T-helper 1 cell treated with Interleukin-12 subunit alpha and Interleukin-12 subunit beta and Interleukin-4 antibody, amounts not matched to agents 30 μg/mL and 1 μg/mL, for 36 hours (primary cell): ENCODE results near the gene MSI2.

Source experiments
- H3K27ac Mint-ChIP-seq: one replicate; pipeline ENCODE4 v1.8.0; 2021; ENCODE audit warnings: mild to moderate bottlenecking, mixed read lengths
- H3K27me3 Mint-ChIP-seq: one replicate; pipeline ENCODE4 v1.8.0; 2021; ENCODE audit warnings: low read depth, mixed read lengths
- H3K36me3 Mint-ChIP-seq: one replicate; pipeline ENCODE4 v1.8.0; 2021; ENCODE audit warnings: low read depth, mixed read lengths
- H3K4me1 Mint-ChIP-seq: one replicate; pipeline ENCODE4 v1.8.0; 2021; ENCODE audit warnings: low read depth, mixed read lengths
- H3K4me3 Mint-ChIP-seq: one replicate; pipeline ENCODE4 v1.8.0; 2021; ENCODE audit warnings: mild to moderate bottlenecking, moderate library complexity, mixed read lengths
- H3K9me3 Mint-ChIP-seq: one replicate; pipeline ENCODE4 v1.8.0; 2021; ENCODE audit warnings: mixed read lengths

The MSI2 gene

DNA sequence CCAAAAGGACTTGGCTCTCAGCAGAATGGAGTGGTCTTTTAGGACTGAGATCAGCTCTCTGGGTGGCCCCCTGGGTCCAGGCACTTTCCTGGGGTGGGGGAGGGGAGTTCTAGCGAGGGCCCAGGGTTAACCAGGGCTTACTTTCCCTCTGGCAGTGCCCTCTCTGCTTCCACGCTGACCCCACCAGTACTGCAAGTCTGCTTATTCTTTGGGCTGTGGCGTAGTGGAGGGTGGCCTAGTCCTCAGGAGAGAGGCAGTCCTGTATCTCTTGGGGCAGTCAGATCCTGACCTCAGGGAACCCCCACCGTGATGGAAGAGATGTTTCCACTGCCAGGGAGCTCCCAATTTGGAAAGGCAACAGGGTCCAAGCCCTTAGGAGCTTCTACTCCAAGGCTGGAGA, 409.4 kb downstream of the MSI2 start:
- Mint-ChIP-seq H3K36me3 (no peaks in the 10 kb centered on the region), H3K27me3 (no peaks in the 10 kb centered on the region), H3K9me3 (no peaks in the 10 kb centered on the region), H3K27ac (no peak overlapping the region), H3K4me1 (peaks cover 3% of the 10 kb centered on the region), H3K4me3 (no peak overlapping the region)

DNA sequence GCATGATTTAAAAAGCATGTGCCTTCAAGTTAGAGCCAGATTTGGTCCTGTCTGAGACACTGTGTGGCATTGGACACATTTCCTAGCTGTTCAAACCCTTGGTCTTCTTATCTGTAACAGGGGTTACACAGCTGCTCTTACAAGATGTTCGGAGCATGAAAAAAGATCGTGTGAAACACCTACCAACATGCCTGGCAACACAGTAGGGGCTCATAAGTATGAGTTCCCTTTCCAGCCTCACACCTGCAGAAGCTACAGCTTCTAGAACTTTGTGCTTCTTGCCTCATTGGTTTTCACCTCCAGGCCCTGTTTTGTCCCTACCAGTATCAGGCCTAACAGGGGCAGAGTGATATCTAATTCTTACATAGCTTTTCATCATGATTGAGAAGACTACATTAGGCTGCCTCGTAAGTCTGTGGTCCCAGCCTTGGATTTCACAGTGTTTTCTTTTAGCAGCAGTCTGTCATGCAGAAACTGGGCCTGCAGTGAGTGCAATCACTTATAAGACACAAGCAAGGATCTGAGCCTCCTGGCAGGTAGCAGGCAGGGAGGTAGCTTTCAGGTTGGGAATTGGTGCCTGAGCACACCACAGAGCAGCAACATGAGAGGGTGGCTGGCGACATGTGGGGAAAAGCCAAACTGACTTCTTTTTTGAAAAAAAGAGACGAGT, 410.0 kb downstream of the MSI2 start:
- H3K27ac Mint-ChIP-seq: no peak overlapping the region
- no peaks in the 10 kb centered on the region for H3K9me3 Mint-ChIP-seq
- peaks cover 4% of the 10 kb centered on the region for H3K4me1 Mint-ChIP-seq
- no peaks in the 10 kb centered on the region for H3K27me3 Mint-ChIP-seq
- no peaks in the 10 kb centered on the region for H3K36me3 Mint-ChIP-seq
- H3K4me3 Mint-ChIP-seq: no peak overlapping the region

DNA sequence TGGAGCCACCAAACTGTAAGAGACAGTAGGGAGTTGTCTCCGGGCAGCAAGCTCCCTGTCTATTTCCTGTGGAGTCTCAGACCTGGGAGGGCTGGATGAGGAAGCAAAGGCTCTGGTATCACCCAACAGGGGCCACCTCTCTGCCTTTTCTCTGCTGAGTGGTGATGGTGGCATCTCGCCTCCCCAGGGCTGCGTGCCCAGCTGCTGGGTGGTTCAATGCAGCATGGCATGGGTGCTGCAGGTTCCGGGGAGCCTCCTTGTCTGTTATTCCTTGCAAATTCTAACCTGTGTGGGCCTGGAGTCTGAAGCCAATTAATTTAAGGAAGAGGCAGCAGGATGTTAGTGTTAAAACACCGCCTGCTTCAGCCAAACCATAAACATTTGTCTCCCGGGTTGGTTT, 410.6 kb downstream of the MSI2 start:
- Mint-ChIP-seq H3K4me1 (peaks cover 9% of the 10 kb centered on the region), H3K27me3 (no peaks in the 10 kb centered on the region), H3K4me3 (no peak overlapping the region), H3K27ac (no peak overlapping the region), H3K9me3 (no peaks in the 10 kb centered on the region), H3K36me3 (peaks cover under 1% of the 10 kb centered on the region)

DNA sequence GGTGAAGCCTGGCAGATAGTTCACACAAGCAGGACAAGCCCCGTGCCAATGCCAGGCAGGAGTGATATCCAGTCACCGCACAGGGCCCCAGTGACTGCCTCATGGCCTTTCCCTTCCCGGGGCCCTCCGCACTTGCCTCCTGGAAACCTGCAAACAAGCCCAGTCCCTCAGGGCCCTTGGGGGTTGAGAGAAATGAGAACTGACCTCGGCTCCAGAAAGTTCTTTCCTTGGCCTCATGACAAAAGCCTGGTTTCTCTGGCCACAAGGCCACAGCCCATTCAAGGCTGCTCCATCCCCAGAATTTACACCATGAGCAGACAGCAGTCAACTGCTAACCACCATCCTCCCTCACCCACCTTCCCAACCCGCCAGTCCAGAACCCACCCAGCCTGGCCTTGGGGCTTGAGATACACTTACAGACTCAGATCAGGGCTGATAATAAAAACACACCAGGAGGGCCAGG, 411.2 kb downstream of the MSI2 start:
- H3K4me1 Mint-ChIP-seq: peaks cover 14% of the 10 kb centered on the region
- H3K4me3 Mint-ChIP-seq: no peak overlapping the region
- no peak overlapping the region for H3K27ac Mint-ChIP-seq
- no peaks in the 10 kb centered on the region for H3K27me3 Mint-ChIP-seq
- peaks cover 2% of the 10 kb centered on the region for H3K36me3 Mint-ChIP-seq
- no peaks in the 10 kb centered on the region for H3K9me3 Mint-ChIP-seq

DNA sequence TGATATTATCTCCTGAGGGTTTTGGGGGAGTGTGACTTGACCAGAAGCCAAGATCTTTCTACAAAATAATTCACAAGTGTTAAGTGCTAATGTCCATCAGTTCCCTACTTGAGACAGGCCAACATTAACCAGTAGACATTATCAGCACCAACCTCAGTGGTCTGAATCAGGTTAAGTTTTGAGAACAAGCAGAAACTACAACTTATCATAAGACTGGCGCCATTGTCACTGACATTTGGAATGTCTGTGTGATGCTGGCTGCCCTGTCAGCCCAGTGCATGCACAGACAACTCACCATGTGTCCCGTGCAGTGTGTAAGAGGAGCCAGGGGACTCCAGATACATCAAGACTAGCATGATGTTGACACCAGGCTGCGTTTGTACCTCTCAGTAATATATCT, 412.0 kb downstream of the MSI2 start:
- H3K36me3 Mint-ChIP-seq: peaks cover 2% of the 10 kb centered on the region
- no peaks in the 10 kb centered on the region for H3K27me3 Mint-ChIP-seq
- no peaks in the 10 kb centered on the region for H3K9me3 Mint-ChIP-seq
- no peak overlapping the region for H3K4me3 Mint-ChIP-seq
- H3K27ac Mint-ChIP-seq: no peak overlapping the region
- H3K4me1 Mint-ChIP-seq: peaks cover 20% of the 10 kb centered on the region

GRCh38 chr17:57669671-57670529, 413.6 kb downstream of the MSI2 start:
- Mint-ChIP-seq H3K9me3 (no peaks in the 10 kb centered on the region), H3K27ac (no peak overlapping the region), H3K36me3 (peaks cover 4% of the 10 kb centered on the region), H3K4me3 (no peak overlapping the region), H3K27me3 (no peaks in the 10 kb centered on the region), H3K4me1 (peaks cover 22% of the 10 kb centered on the region)

- Mint-ChIP-seq H3K27me3 (no peaks in the 10 kb centered on the region), H3K4me3 (no peak overlapping the region), H3K4me1 (peaks cover 22% of the 10 kb centered on the region), H3K27ac (no peak overlapping the region), H3K36me3 (peaks cover 6% of the 10 kb centered on the region), H3K9me3 (no peaks in the 10 kb centered on the region)
Observed at GRCh38 chr17:57670769-57671569, 414.6 kb downstream of the MSI2 start.

DNA sequence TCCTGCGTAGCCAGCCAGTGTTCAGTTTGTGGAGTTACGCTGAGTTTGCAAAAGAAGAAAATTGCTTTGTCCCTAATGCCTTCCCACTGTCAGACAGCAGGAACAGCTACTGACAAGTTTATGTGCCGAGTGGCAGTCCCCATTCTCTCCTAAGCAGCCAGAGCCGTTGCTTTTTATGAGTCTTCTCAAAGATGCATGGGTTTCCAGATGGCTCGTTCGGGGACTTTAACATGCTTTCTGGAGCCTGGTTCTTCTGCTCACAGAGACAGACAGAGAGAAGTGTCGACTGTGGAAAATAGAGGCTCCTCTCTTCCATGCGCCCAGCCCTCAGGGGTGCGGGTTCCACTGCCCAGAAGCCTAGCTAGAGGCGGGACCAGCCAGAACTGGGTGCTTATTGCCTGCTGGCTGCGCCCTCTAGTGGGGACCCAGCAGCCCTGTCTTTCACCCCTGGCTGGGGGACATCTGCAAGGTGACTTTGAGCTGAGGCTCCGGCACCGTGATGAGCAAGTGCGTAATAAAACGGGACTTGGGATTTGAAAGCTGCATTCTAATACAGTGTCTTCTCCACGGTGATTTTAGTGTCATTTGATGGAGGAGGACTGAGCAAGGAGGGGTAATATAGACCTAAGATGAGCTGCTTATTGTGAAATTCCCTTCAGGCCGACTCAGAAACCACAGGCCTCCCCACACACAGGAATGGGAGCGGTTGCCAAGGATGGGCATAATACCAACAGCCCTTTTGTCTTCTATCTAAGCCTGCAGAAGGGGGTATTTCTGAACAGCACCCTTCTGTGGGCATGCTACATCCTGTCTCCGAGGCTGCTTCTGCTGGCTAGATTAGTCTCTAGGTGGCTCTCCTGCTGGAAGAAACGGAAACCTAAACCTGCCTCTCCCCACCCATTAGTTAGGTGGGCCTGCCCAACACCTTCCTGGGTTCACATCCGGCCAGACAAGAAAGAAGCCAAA, 415.6 kb downstream of the MSI2 start:
- no peaks in the 10 kb centered on the region for H3K27me3 Mint-ChIP-seq
- H3K36me3 Mint-ChIP-seq: peaks cover 6% of the 10 kb centered on the region
- H3K4me3 Mint-ChIP-seq: no peak overlapping the region
- peak overlapping the region; percentile 63 for H3K27ac Mint-ChIP-seq
- H3K9me3 Mint-ChIP-seq: no peaks in the 10 kb centered on the region
- peaks cover 20% of the 10 kb centered on the region for H3K4me1 Mint-ChIP-seq

GRCh38 chr17:57672971-57673370, 416.6 kb downstream of the MSI2 start:
- H3K4me3 Mint-ChIP-seq: no peak overlapping the region
- H3K36me3 Mint-ChIP-seq: peaks cover 9% of the 10 kb centered on the region
- H3K4me1 Mint-ChIP-seq: peaks cover 20% of the 10 kb centered on the region
- no peaks in the 10 kb centered on the region for H3K27me3 Mint-ChIP-seq
- H3K27ac Mint-ChIP-seq: no peak overlapping the region
- H3K9me3 Mint-ChIP-seq: no peaks in the 10 kb centered on the region

DNA sequence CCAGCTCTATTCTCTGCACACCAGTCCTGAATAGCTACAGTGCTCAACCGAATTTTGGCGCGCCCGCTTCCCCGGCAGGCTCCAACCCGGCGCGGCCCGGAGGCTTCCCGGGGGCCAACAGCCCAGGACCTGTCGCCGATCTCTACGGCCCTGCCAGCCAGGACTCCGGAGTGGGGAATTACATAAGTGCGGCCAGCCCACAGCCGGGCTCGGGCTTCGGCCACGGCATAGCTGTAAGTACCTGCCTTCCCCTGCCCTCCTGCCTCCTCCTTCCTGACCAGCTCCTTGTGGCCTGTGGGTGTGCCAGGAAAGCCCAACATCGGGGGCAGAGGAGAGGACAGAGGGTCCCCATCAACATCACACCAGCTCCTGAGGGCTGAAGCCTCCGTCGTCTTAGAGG, 418.6 kb downstream of the MSI2 start:
- Mint-ChIP-seq H3K9me3 (no peaks in the 10 kb centered on the region), H3K36me3 (peaks cover 12% of the 10 kb centered on the region), H3K4me1 (peaks cover 20% of the 10 kb centered on the region), H3K27ac (no peak overlapping the region), H3K4me3 (no peak overlapping the region), H3K27me3 (no peaks in the 10 kb centered on the region)

GRCh38 chr17:57675427-57676387, 419.4 kb downstream of the MSI2 start:
- Mint-ChIP-seq H3K27ac (no peak overlapping the region), H3K27me3 (no peaks in the 10 kb centered on the region), H3K4me1 (peaks cover 19% of the 10 kb centered on the region), H3K4me3 (no peak overlapping the region), H3K36me3 (peaks cover 12% of the 10 kb centered on the region), H3K9me3 (no peaks in the 10 kb centered on the region)

- no peaks in the 10 kb centered on the region for H3K27me3 Mint-ChIP-seq
Observed at GRCh38 chr17:57676543-57676942, 420.2 kb downstream of the MSI2 start.

GRCh38 chr17:57677301-57677700, 421.0 kb downstream of the MSI2 start:
- Mint-ChIP-seq H3K27ac (no peak overlapping the region), H3K36me3 (peaks cover 10% of the 10 kb centered on the region), H3K4me1 (peaks cover 10% of the 10 kb centered on the region), H3K9me3 (no peaks in the 10 kb centered on the region), H3K4me3 (no peak overlapping the region), H3K27me3 (no peaks in the 10 kb centered on the region)

More at GRCh38 chr17:57676543-57676942, 420.2 kb downstream of the MSI2 start:
- H3K9me3 Mint-ChIP-seq: no peaks in the 10 kb centered on the region
- peaks cover 12% of the 10 kb centered on the region for H3K36me3 Mint-ChIP-seq
- H3K4me1 Mint-ChIP-seq: peaks cover 17% of the 10 kb centered on the region
- no peak overlapping the region for H3K27ac Mint-ChIP-seq
- H3K4me3 Mint-ChIP-seq: no peak overlapping the region
